GM18507 (cell line): ENCODE measurements around the gene EMB.
"Not testable (repeated sequence)": the region's sequence is repeated elsewhere in the genome, so short reads cannot be mapped to it uniquely, and the experiment has no call there.

ENCODE experiments used
- DNase-seq: peaks from one replicate; pipeline ENCODE4 v3.0.0; 2011; ENCODE audit warnings: low read depth; ENCODE audit not compliant: insufficient read length; ENCODE audit errors: extremely low spot score
- FAIRE-seq: peaks from 2 replicates; lab custom pipeline; 2011; peaks lifted over from hg19 to GRCh38; lab: Jason Lieb, UNC

EMB gene, protein sequence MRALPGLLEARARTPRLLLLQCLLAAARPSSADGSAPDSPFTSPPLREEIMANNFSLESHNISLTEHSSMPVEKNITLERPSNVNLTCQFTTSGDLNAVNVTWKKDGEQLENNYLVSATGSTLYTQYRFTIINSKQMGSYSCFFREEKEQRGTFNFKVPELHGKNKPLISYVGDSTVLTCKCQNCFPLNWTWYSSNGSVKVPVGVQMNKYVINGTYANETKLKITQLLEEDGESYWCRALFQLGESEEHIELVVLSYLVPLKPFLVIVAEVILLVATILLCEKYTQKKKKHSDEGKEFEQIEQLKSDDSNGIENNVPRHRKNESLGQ

DNA sequence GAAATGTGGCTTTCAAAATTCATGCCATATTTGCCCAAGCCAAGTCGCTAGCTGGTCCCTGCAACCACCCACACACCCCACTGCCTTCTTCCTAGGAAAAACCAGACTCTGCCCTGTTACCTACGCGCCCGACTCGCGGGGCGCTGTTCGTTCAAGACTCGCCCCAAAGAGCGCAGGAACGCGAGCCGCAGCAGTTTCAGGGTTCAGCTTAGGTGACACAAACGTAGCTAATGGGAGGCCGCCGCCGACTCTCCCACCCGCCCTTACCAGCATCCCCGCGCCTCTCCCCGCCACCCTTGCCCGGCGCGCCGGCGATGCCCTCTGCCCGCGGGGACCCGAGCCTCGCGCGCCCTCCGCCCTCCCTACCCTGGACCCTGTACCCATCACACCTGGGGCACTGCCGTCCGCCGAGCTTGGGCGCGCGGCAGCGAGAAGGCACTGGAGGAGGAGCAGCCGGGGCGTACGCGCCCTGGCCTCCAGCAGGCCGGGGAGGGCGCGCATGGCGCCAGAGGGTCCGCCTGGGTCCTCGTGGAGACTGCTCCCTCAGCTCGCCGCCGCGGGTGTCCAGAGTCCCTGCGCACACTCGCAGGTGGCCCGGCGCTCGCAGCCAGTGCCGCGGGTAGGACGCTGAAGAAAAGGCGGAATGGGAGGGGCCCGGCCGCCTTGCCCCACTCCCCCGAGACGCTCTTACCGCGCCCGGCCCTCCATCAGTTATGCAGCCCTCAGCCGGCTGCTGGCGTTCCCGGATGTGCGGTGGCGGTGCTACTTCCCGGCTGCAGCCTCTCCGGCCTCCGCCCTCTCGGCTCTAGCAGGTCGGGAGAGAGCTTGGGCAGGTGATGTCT is at the start of gene EMB:
Gene EMB, minus strand, starts transcription at position 638 of the 842 bp plus-strand sequence. Its CDS starts 137 bp downstream, at position 501.
- FAIRE-seq (peak; percentile 91), DNase-seq (peak; percentile 44)

DNA sequence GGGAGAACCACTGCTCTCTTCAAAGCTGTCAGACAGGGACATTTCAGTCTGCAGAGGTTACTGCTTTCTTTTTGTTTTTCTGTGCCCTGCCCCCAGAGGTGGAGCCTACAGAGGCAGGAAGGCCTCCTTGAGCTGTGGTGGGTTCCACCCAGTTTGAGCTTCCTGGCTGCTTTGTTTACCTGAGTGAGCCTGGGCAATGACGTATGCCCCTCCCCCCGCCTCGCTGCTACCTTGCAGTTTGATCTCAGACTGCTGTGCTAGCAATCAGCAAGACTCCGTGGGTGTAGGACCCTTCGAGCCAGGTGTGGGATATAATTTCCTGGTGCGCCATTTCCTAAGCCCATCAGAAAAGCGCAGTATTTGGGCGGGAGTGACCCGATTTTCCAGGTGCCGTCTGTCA is 48.4 kb upstream of the EMB start:
- DNase-seq, FAIRE-seq: not testable (repeated sequence)

DNA sequence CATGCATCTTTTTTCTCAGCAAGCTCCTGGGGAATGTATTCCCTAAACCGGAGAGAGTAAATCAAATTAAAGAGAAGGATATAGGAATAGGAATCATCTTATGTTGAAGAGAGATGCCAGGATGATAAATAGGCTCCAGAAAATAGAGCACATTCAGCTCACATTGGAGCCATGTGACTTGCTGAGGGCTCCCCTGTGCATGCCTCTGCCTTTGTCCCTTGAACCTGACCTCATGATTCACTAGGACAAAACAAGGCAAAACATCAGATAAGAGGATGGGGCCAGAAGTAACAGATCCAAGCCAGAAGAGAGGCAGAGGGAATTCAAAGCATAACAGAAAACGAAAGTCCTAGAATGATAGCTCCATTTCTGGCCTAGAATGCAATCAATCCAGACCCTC is 37.7 kb upstream of the EMB start:
- FAIRE-seq, DNase-seq: not testable (repeated sequence)

DNA sequence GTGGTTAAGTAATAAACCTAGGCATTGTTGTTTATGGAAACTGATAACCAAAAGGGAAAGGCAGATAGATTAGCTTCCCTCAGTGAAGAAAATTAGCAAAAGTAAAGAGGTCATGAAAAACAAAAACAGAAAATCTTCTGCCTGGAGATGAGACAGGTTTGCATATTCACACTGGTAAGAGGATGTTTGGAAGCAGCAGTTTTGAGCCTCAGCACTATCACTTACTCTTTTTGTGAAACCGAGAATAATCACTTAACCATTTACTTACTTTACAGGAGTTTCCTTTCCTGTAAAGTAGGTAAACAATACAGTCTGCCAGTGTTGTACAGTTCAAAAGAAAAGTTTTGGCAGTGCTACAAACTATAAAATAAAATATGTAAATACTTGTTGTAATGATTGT is 35.5 kb upstream of the EMB start:
- FAIRE-seq (peak; percentile 95), DNase-seq (no peak)

DNA sequence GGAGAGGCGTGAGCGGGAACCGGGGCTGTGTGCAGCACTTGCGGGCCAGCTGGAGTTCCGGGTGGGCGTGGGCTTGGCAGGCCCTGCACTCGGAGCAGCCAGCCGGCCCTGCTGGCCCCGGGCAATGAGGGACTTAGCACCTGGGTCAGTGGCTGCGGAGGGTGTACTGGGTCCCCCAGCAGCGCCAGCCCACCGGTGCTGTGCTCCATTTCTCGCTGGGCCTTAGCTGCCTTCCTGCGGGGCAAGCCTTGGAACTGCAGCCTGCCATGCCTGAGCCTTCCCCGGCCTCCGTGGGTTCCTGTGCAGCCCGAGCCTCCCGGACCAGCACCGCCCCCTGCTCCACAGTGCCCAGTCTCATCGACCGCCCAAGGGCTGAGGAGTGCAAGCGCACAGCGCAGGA is 23.9 kb upstream of the EMB start:
- DNase-seq, FAIRE-seq: not testable (repeated sequence)

DNA sequence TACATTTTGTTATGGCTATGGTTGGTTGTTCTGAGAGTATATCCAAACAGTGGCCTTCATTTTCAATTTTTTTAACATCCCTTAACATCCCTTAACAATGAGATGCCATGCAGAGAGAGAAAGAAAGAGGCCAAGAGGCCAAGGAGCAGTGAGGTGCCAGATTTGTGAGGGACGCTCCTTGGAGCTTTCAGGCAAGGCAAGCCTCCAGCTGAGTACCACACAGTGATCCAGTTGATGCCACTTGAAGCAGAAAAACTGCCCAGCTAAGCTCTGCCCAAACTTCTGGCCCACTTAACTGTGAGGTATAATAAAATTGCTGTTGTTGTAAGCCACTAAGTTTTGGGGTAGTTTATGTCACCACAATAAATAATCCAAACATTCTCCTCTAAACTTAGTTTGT is 22.6 kb upstream of the EMB start:
- DNase-seq (no peak), FAIRE-seq (no peak)

DNA sequence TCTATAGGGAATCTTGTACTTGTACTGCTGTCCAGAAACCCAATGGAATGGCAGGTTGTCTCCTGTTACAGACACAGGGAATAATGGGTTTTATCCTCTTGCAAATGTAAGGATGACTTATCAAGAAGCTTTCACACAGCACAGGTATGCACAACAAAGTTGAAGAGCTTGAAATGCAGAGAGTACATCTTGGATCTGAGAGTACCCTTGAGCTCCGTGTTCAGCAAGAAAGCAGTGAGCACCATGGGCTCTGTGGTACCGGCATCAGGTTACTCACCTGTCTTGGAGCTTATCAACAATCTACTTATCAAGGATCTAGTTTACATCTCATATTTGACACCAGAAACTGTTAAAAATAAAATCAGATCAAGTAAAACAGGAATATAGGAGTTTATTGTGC is 22.0 kb upstream of the EMB start:
- DNase-seq = no peak
- FAIRE-seq = no peak

DNA sequence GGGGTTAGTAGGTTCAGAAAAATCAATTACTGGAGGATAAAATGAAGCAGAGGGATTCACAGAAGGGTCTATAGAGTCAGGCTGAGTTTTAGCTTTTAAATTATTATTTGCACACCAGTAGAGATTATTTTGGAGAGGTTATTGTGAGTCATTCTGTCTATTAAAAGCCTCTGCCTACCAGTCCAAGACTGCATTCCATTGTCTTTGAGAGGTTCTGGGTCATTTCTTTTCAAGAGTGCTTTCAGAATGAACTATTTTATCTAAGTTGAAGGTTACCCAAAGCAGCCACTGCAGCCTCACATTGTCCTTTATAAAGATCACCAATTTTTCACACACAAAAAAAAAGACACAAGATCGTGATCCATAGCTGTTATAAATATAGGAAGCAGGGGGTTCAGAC is 21.5 kb upstream of the EMB start:
- not testable (repeated sequence) for DNase-seq, FAIRE-seq

DNA sequence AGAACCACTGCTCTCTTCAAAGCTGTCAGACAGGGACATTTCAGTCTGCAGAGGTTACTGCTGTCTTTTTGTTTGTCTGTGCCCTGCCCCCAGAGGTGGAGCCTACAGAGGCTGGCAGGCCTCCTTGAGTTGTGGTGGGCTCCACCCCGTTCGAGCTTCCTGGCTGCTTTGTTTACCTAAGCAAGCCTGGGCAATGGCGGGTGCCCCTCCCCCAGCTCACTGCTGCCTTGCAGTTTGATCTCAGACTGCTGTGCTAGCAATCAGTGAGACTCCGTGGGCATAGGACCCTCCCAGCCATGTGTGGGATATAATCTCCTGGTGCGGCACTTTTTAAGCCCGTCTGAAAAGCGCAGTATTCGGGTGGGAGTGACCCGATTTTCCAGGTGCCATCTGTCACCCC is 17.3 kb upstream of the EMB start:
- DNase-seq, FAIRE-seq: not testable (repeated sequence)

DNA sequence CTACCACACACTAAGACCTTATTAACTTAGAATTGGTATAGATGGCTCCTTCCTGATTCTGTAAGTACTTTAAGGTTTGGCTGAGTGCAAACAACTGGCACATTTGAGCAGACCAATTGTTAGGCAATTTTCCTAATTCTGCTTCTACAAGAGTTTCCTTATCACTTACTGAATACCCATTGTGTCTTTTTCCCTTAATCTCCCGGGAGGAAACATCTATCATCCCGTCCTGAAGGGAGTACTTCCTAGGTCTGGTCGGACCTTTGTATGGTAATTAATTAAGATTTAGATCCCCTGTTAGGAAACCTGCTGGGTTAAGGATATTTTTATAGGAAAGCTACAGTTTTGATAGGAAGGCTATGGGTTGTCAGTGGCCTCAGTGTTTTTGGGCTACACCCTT is 8.2 kb upstream of the EMB start:
- not testable (repeated sequence) for FAIRE-seq

DNA sequence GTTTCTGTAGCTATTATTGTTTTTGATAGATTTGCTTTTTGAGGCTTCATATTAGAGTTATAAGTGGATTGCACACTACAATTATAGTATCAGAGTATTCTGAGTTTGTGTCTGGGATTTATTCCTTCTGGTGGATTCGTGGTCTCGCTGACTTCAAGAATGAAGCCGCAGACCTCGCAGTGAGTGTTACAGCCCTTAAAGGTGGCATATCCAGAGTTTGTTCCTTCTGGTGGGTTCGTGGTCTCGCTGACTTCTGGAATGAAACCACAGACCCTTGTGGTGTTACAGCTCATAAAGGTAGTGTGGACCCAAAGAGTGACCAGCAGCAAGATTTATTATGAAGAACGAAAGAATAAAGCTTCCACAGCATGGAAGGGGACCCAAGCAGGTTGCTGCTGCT is 6.9 kb upstream of the EMB start:
- DNase-seq (no peak), FAIRE-seq (no peak)

More for the DNA sequence above, 8.2 kb upstream of the EMB start:
- not testable (repeated sequence) for DNase-seq

DNA sequence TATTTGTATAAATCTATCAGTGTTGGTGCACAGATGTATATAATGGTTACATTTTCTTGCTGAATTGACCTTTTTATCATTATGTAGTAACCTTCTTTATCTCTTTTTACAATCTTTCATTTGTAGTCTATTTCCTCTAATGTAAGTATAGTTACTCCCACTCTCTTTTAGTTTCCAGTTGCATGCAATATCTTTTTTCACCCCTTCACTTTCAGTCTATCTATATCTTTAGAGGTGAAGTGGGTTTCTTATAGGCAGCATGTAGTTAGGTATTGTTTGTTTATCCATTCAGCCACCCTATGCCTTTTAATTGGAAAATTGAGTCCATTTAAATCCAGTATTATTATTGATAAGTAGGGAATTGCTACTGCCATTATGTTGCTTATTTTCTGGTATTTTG is 6.1 kb upstream of the EMB start:
- no peak for FAIRE-seq
- DNase-seq = no peak

DNA sequence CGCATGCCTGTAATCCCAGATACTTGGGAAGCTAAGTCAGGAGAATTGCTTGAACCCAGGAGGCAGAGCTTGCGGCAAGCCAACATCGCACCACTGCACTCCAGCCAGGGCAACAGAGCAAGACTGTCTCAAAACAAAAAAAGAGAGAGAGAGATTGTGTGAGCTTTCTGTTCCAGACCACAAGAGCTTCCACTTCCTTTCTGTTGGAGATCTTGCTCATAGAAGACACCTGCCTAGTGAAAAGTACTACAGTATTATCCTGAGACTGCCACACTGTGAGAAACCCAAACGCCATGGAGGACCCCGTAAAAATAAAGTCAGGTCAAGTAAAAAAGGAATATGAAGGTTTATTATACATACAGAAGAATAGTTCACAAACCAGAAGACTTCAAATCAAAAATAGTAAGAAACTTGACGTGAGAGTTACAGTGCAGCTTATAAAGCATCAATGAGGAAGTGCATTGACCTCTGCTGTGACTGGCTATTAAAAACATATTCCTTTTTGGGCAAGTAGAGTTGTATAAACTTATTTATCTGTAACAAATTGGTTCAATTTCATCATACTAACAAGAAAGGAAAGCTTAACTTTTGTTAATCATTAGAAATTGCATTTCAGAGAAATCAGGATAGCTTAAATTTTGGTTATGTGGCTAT is 4.3 kb upstream of the EMB start:
- DNase-seq (no peak), FAIRE-seq (peak; percentile 97)

DNA sequence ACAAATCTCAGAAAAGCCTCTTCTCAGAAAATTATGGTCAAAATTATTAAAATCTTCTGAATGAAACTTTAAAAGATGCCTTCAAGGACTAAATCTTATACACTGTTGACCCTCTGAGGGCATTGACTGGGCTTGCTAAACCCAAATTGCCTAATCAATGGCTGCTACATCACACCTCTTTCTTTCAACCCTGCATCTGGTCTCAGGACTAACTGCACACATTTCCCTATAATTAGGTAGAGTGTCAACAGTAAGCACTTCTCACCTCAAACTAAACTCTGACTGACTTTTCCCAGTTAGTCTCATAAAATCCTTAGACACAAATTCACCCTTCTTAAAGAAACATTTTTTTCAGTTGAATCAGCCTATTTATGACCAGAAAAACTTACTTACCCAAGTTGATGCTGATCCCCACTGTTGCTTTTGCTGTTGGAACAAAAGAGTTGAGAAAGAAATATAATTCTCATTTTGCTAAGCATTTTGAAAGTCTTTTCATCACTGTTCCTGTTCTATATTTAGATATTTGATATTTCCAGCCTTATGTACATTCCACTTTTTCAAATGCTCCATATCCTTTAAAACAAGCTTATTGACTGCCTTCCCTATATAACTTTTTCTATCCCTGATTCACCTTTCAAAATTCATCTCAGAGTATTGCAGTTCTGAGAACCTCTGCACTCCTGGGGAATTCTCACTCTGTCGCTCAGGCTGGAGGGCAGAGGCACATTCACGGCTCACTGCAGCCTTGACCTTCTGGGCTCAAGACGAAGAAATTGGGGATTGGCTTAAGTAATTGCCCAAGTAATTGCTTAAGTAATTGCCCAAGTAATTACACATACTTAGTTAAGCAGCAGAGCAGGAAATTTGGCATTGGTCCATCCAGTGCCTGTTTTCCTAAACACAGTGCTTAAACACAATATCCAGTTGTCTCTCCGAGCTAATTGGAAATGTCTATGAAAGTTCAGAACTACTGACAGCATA is 1.8 kb upstream of the EMB start:
- DNase-seq = not testable (repeated sequence)
- FAIRE-seq = peak; percentile 64

DNA sequence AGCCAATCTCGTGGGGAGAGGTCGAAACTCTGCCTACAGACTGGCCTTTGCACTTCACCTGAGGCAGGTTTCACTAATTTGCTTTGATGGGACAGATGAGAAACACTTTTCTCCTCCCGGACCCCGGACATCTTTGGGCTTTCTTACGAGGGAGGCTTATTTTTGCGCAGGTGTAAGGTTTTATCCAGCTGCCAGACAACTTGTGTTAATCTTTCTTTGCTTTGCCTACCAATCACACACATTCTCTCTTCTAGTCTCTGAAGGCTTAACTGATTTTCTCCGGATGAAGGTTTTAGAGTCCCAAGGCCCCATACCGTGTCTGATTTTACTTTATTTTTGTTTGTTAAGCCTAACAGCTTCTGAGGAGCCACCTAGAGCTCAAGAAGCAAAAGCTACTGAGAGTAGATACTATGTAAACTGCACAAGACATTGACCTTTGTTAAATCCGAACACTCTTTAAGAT is 436 bp upstream of the EMB start:
- FAIRE-seq (no peak), DNase-seq (no peak)

DNA sequence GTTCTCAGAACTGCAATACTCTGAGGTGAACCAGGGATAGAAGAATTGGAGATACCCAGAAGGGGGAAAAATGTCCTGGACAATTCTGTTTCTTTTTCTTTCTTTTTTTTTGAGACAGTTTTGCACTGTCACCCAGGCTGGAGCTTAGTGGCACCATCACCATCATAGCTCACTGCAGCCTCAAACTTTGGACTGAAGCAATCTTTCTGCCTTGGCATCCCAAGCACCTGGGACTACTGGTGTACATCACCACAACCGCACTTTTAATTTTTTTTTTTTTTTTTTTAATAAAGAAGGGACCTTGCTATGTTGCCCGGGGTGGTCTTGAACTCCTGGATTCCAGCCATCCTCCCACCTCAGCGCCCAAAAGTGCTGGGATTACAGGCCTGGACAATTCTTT is 1.9 kb downstream of the EMB start:
- FAIRE-seq (no peak), DNase-seq (no peak)

DNA sequence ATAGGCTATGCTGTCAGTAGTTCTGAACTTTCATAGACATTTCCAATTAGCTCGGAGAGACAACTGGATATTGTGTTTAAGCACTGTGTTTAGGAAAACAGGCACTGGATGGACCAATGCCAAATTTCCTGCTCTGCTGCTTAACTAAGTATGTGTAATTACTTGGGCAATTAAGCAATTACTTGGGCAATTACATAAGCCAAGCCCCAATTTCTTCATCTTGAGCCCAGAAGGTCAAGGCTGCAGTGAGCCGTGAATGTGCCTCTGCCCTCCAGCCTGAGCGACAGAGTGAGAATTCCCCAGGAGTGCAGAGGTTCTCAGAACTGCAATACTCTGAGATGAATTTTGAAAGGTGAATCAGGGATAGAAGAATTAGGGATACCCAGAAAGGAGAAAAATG is 3.0 kb downstream of the EMB start:
- FAIRE-seq, DNase-seq: not testable (repeated sequence)

DNA sequence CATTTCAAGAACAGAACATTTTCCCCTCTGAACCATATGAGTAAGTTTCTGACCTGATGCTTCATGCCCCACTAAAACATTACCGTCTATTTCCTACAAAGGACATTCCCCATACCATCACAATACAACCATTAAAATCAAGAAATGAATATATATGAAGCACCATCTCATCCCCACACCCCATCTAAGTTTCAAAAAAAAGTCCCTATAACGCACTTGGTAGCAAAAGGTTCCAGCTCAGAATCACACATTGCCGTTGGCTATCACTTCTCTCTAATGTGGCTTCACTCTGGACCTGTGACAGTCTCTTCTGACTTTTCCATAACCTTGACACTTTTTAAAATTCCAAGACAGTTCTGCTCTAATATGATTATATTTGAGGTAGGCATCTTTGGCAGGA is 5.9 kb downstream of the EMB start:
- DNase-seq (no peak), FAIRE-seq (no peak)
